ENCODE results near the gene PRKCB. TPM values are rescaled to one million over a fixed set of nuclear protein-coding genes. Genes with fewer than 3 reads are reported as not detected.

Gene PRKCB
- total RNA-seq, 1 donor from 2014 or later: 0.38 TPM

GRCh38 chr16:23829454-23829853 lies 6.3 kb upstream of the PRKCB start:
- H3K9me3 Mint-ChIP-seq: peaks cover 26% of the 10 kb centered on the region
- peaks cover 66% of the 10 kb centered on the region for H3K27me3 Mint-ChIP-seq (ENCODE audit: low read depth)
- no peak overlapping the region for H3K27ac Mint-ChIP-seq
- no peaks in the 10 kb centered on the region for H3K4me1 Mint-ChIP-seq
- TF ChIP-seq, protein P1, sequence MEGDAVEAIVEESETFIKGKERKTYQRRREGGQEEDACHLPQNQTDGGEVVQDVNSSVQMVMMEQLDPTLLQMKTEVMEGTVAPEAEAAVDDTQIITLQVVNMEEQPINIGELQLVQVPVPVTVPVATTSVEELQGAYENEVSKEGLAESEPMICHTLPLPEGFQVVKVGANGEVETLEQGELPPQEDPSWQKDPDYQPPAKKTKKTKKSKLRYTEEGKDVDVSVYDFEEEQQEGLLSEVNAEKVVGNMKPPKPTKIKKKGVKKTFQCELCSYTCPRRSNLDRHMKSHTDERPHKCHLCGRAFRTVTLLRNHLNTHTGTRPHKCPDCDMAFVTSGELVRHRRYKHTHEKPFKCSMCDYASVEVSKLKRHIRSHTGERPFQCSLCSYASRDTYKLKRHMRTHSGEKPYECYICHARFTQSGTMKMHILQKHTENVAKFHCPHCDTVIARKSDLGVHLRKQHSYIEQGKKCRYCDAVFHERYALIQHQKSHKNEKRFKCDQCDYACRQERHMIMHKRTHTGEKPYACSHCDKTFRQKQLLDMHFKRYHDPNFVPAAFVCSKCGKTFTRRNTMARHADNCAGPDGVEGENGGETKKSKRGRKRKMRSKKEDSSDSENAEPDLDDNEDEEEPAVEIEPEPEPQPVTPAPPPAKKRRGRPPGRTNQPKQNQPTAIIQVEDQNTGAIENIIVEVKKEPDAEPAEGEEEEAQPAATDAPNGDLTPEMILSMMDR (IDR thresholded peaks at IDR 0.05; ENCODE audit: unreplicated experiment): no peak
- no peaks in the 10 kb centered on the region for H3K36me3 Mint-ChIP-seq
- no peak for DNase-seq (ENCODE audit: low spot score in 2 of 2, unreplicated experiment in 2 of 2)
- no peak overlapping the region for H3K4me3 Mint-ChIP-seq

DNA sequence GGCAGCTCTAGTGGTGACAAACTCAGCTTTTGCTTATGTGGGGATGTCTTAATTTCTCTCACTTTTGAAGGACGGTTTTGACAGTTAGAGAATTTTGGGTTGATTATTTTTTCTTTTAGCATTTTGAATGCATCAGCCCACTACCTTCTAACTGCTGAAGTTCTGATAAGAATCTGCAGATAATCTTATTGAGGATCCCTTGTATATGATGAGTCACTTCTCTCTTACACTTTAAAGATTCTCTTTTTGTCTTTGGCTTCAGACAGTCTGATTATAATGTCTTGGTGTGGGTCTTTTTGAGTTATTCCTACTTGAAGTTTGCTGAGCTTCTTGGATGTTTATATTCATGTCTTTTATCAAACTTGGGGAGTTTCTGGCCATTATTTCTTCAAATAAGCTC lies 5.5 kb upstream of the PRKCB start:
- TF ChIP-seq, protein P1 (IDR thresholded peaks at IDR 0.05; ENCODE audit: unreplicated experiment): no peak
- Mint-ChIP-seq H3K36me3 (no peaks in the 10 kb centered on the region), H3K4me1 (peaks cover 4% of the 10 kb centered on the region), H3K27ac (no peak overlapping the region), H3K9me3 (peaks cover 26% of the 10 kb centered on the region), H3K4me3 (no peak overlapping the region), H3K27me3 (ENCODE audit: low read depth) (peaks cover 67% of the 10 kb centered on the region)
- DNase-seq (ENCODE audit: low spot score in 2 of 2, unreplicated experiment in 2 of 2): no peak

- Mint-ChIP-seq H3K4me3 (no peak overlapping the region), H3K36me3 (no peaks in the 10 kb centered on the region), H3K27me3 (ENCODE audit: low read depth) (peaks cover 75% of the 10 kb centered on the region), H3K27ac (no peak overlapping the region), H3K4me1 (peaks cover 10% of the 10 kb centered on the region), H3K9me3 (peaks cover 26% of the 10 kb centered on the region)
- TF ChIP-seq, protein P1 (IDR thresholded peaks at IDR 0.05; ENCODE audit: unreplicated experiment): no peak
- no peak for DNase-seq (ENCODE audit: low spot score in 2 of 2, unreplicated experiment in 2 of 2)
These were observed 2.9 kb upstream of the PRKCB start for GRCh38 chr16:23832882-23833281.

DNA sequence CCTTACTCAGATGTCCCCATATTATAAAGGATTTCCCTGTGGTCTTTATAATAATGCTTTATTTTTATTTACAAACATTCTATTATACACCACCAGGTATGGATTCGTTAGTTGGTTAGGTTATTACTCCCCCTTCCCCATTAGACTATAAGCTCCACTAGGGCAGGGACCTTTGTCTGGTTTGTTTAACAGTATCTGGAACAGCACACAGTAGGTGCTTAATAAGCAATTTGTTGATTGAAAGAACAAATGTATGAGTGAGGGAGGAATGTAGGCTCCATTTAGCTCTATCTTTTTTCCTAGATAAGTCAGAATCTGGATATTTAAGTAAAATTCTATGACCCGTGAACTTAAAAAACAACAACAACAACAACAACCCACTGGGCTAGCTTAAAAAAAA lies 2.3 kb upstream of the PRKCB start:
- Mint-ChIP-seq H3K36me3 (no peaks in the 10 kb centered on the region), H3K4me1 (peaks cover 10% of the 10 kb centered on the region), H3K27ac (no peak overlapping the region), H3K4me3 (no peak overlapping the region), H3K9me3 (peaks cover 22% of the 10 kb centered on the region), H3K27me3 (ENCODE audit: low read depth) (peaks cover 76% of the 10 kb centered on the region)
- TF ChIP-seq, protein P1 (IDR thresholded peaks at IDR 0.05; ENCODE audit: unreplicated experiment): no peak
- no peak for DNase-seq (ENCODE audit: low spot score in 2 of 2, unreplicated experiment in 2 of 2)

DNA sequence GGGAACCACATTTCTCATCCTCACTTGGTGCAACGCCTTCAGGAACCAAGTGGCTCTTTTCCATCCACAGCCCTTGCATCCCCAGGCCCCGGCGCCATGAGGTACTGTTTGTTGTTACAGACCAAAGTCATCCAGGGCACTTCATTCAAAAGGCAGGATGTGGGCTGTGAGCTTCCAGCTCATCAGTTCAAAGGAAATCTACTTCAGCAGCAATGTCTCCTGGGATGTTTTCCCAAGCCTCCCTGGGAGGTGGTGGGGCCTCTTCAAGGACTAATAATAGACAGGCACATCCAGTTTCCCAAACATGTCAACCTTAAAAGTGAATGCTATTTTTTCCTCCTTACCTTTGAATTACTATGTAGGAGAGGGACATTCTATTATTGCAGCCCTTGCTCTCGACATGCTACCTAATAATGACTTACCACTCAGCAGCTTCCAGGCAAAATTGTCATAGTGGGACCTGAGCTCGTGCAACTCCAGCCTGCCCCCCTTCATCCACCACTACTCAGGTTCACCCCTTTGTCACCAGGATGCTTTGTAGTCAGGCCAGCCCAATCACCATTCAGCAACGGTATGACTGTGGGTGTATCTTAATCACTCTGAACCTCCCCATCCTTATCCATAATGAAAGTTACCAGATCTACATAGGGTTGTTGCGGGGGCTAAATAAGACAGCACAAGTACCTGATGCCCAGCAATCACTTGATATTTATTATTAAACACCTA lies 1.7 kb upstream of the PRKCB start:
- no peak for DNase-seq (ENCODE audit: low spot score in 2 of 2, unreplicated experiment in 2 of 2)
- peaks cover 10% of the 10 kb centered on the region for H3K4me1 Mint-ChIP-seq
- peaks cover 80% of the 10 kb centered on the region for H3K27me3 Mint-ChIP-seq (ENCODE audit: low read depth)
- no peak overlapping the region for H3K4me3 Mint-ChIP-seq
- no peaks in the 10 kb centered on the region for H3K36me3 Mint-ChIP-seq
- TF ChIP-seq, protein P1 (IDR thresholded peaks at IDR 0.05; ENCODE audit: unreplicated experiment): no peak
- peaks cover 19% of the 10 kb centered on the region for H3K9me3 Mint-ChIP-seq
- no peak overlapping the region for H3K27ac Mint-ChIP-seq

Measured in mesothelial cell of epicardium (in vitro differentiated cells).